Spinal cord (tissue), 10 donors: ENCODE measurements around the gene SEMA7A. TPM values are rescaled to one million over a fixed set of nuclear protein-coding genes. Genes with fewer than 3 reads are reported as not detected.
"Not testable (repeated sequence)": the region's sequence is repeated elsewhere in the genome, so short reads cannot be mapped to it uniquely, and the experiment has no call there.

Experiments used
- DNase-seq, 6 donors: peaks; one replicate each; pipeline versions ENCODE4 v3.0.0 to v3.0.0-alpha.2; 2013 to 2015; ENCODE audit warnings: low spot score in 6 of 6, low read depth in 4 of 6
- H3K27ac ChIP-seq: one replicate; pipeline ENCODE4 v1.5.1; 2013; ENCODE audit warnings: low read depth, low read length, control low read depth
- H3K27me3 ChIP-seq: one replicate; pipeline ENCODE4 v1.6.1; 2013; ENCODE audit warnings: low read length; ENCODE audit not compliant: control insufficient read depth, insufficient read depth
- H3K36me3 ChIP-seq: one replicate; pipeline ENCODE4 v1.6.1; 2013; ENCODE audit warnings: low read length; ENCODE audit not compliant: control insufficient read depth, insufficient read depth
- H3K4me1 ChIP-seq: one replicate; pipeline ENCODE4 v1.6.1; 2013; ENCODE audit warnings: low read length; ENCODE audit not compliant: control insufficient read depth, insufficient read depth
- H3K4me3 ChIP-seq: one replicate; pipeline ENCODE4 v1.5.1; 2013; ENCODE audit warnings: low read depth, low read length, control low read depth
- H3K9me3 ChIP-seq: one replicate; pipeline ENCODE4 v1.6.1; 2013; ENCODE audit warnings: low read length; ENCODE audit not compliant: control insufficient read depth, insufficient read depth
- WGBS: methylation state at CpG from one replicate; pipeline ENCODE4 v1.1.5; 2013; ENCODE audit warnings: missing lambda C conversion rate; ENCODE audit not compliant: insufficient coverage; 5-methylcytosine and 5-hydroxymethylcytosine counted together
- polyA plus RNA-seq, 2 donors: library from polyadenylated mRNA; unstranded; fragments of 120-200 nt; gene quantifications; one replicate each; pipeline ENCODE4 v1.2.1, GENCODE V29; 2013; ENCODE audit not compliant: insufficient read length in 2 of 2
- total RNA-seq, 2 donors: library from RNA; depleted of rRNA in 1 of 2; stranded (reverse); fragments of 120-200 nt in 1 of 2; fragments of >200 nt in 1 of 2; gene quantifications; one replicate each; pipeline versions ENCODE4 v1.2.3 to v1.2.4, GENCODE V29; 2013 to 2014
- donor health status: healthy.

SEMA7A gene
- total and polyA plus RNA-seq, 4 donors = 12.3 to 45.1 (median 35.2) TPM

GRCh38 chr15:74396146-74396438, 37.7 kb downstream of the SEMA7A start:
- H3K4me1 ChIP-seq = peaks cover 23% of the 10 kb centered on the region

GRCh38 chr15:74395319-74396145, 38.2 kb downstream of the SEMA7A start:
- peaks cover 23% of the 10 kb centered on the region for H3K4me1 ChIP-seq
- DNase-seq = no peak
- H3K4me3 ChIP-seq = no peak overlapping the region
- WGBS = 82% methylated on average over 17 of the region's 17 CpGs
- H3K27me3 ChIP-seq = no peaks in the 10 kb centered on the region
- no peaks in the 10 kb centered on the region for H3K36me3 ChIP-seq
- H3K27ac ChIP-seq = no peak overlapping the region
- no peaks in the 10 kb centered on the region for H3K9me3 ChIP-seq

More at GRCh38 chr15:74396146-74396438, 37.7 kb downstream of the SEMA7A start:
- no peak for DNase-seq
- Histone ChIP-seq H3K4me3 (no peak overlapping the region), H3K27me3 (no peaks in the 10 kb centered on the region), H3K36me3 (no peaks in the 10 kb centered on the region), H3K9me3 (no peaks in the 10 kb centered on the region), H3K27ac (no peak overlapping the region)
- WGBS = 74% methylated on average over 10 of the region's 10 CpGs

GRCh38 chr15:74394090-74394846, 39.5 kb downstream of the SEMA7A start:
- Histone ChIP-seq H3K36me3 (no peaks in the 10 kb centered on the region), H3K27ac (no peak overlapping the region), H3K4me3 (no peak overlapping the region), H3K27me3 (no peaks in the 10 kb centered on the region), H3K9me3 (no peaks in the 10 kb centered on the region), H3K4me1 (peaks cover 30% of the 10 kb centered on the region)
- 87% methylated on average over 10 of the region's 11 CpGs for WGBS
- no peak for DNase-seq

GRCh38 chr15:74393423-74393822, 40.3 kb downstream of the SEMA7A start:
- Histone ChIP-seq H3K4me1 (peaks cover 32% of the 10 kb centered on the region), H3K9me3 (no peaks in the 10 kb centered on the region), H3K4me3 (no peak overlapping the region), H3K36me3 (no peaks in the 10 kb centered on the region), H3K27me3 (no peaks in the 10 kb centered on the region), H3K27ac (no peak overlapping the region)
- no peak for DNase-seq
- 85% methylated on average over 12 of the region's 13 CpGs for whole genome bisulfite sequencing

- Histone ChIP-seq H3K27me3 (no peaks in the 10 kb centered on the region), H3K27ac (no peak overlapping the region), H3K4me1 (peaks cover 32% of the 10 kb centered on the region), H3K36me3 (no peaks in the 10 kb centered on the region), H3K9me3 (no peaks in the 10 kb centered on the region), H3K4me3 (no peak overlapping the region)
- 70% methylated on average over 7 of the region's 7 CpGs for WGBS
- no peak for DNase-seq
Observed at GRCh38 chr15:74392902-74393301, 40.9 kb downstream of the SEMA7A start.

- H3K36me3 ChIP-seq = no peaks in the 10 kb centered on the region
- H3K4me3 ChIP-seq = no peak overlapping the region
- 41% methylated on average over 8 of the region's 8 CpGs for WGBS
- H3K27me3 ChIP-seq = no peaks in the 10 kb centered on the region
- H3K27ac ChIP-seq = no peak overlapping the region
- DNase-seq = peak in 2 of 6 donors; percentile 2 to 34
- H3K9me3 ChIP-seq = no peaks in the 10 kb centered on the region
- H3K4me1 ChIP-seq = peaks cover 32% of the 10 kb centered on the region
Observed at GRCh38 chr15:74392451-74392830, 41.3 kb downstream of the SEMA7A start.

- WGBS = 71% methylated on average over 9 of the region's 9 CpGs
- Histone ChIP-seq H3K36me3 (no peaks in the 10 kb centered on the region), H3K27me3 (no peaks in the 10 kb centered on the region), H3K27ac (no peak overlapping the region), H3K4me1 (peaks cover 36% of the 10 kb centered on the region), H3K9me3 (no peaks in the 10 kb centered on the region), H3K4me3 (no peak overlapping the region)
- DNase-seq = no peak
Observed at GRCh38 chr15:74391582-74392450, 41.9 kb downstream of the SEMA7A start.

GRCh38 chr15:74390647-74391288, 43.0 kb downstream of the SEMA7A start:
- peaks cover 43% of the 10 kb centered on the region for H3K4me1 ChIP-seq
- H3K36me3 ChIP-seq = no peaks in the 10 kb centered on the region
- WGBS = 82% methylated on average over 10 of the region's 12 CpGs
- no peaks in the 10 kb centered on the region for H3K9me3 ChIP-seq
- H3K27ac ChIP-seq = no peak overlapping the region
- no peaks in the 10 kb centered on the region for H3K27me3 ChIP-seq
- no peak overlapping the region for H3K4me3 ChIP-seq
- DNase-seq = no peak

- peaks cover 49% of the 10 kb centered on the region for H3K4me1 ChIP-seq
- H3K27me3 ChIP-seq = not testable (repeated sequence)
- WGBS = 95% methylated on average over 7 of the region's 11 CpGs
Observed at GRCh38 chr15:74390049-74390646, 43.6 kb downstream of the SEMA7A start.

More at GRCh38 chr15:74390049-74390646, 43.6 kb downstream of the SEMA7A start:
- H3K27ac ChIP-seq, H3K9me3 ChIP-seq, H3K36me3 ChIP-seq, H3K4me3 ChIP-seq, DNase-seq: not testable (repeated sequence)
